Stimulated activated naive CD8-positive, alpha-beta T cell treated with anti-CD3 and anti-CD28 coated beads, Interleukin-15, Interleukin-2, amounts not matched to agents 100 U/mL and 50 U/mL, for 24 hours (primary cell): Measurements from ENCODE around the gene VRK3.
"Not testable (repeated sequence)": the region's sequence is repeated elsewhere in the genome, so short reads cannot be mapped to it uniquely, and the experiment has no call there.

Source experiments
- ATAC-seq: fragments of 150-1000 bp; cut with Tn5 transposase; one replicate; pipeline ENCODE4 v1.10.0; 2021
- DNase-seq: peaks from one replicate; pipeline ENCODE4 v3.0.0; 2021

Gene VRK3

DNA sequence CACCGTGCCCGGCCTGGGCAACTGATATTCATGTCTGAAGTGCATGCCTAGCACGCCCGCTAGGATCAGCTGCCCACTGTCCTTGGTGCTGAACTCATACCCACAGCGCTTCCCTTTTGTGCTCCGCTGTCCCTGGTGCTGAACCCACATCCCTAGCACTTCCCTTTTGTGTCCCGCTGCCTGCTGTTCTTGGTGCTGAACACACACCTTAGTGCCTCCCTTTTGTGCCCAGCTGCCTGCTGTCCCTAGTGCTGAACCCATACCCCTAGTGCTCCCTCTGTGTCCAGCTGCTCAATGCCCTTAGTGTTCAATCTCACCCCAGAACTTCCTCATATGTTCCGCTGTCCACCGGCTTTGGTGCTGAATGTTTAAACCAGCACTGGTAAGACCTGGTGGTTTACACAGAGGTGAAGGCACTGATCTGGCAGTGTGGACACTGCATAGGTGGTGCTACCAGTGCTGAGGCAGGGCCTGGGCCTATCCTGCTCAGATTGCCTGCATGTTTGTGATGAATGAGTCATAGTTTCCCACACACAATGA, 37.9 kb downstream of the VRK3 start:
- peak; percentile 83 for DNase-seq
- ATAC-seq: peak; percentile 34

- no peak for ATAC-seq
- DNase-seq: no peak
These were observed 38.8 kb downstream of the VRK3 start for GRCh38 chr19:49986354-49986753.

GRCh38 chr19:49985871-49986270, 39.3 kb downstream of the VRK3 start:
- no peak for ATAC-seq
- DNase-seq: no peak

DNA sequence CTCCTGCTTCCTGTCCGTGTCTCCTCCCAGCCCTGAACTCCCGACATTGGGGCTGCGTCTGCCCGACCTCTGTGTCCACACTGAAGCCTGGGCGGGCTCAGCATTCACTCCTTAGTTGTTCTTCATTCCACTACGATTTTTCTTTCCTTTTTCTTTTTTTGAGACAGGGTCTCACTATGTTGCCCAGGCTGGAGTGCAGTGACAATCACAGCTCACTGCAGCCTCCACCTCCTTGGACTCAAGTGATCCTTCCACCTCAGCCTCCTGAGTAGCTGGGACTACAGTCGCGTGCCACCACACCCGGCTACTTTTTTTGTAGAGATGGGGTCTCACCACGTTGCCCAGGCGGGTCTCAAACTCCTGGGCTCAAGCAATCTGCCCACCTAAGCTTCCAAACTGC, 40.7 kb downstream of the VRK3 start:
- ATAC-seq: no peak
- no peak for DNase-seq

- ATAC-seq (peak; percentile 70), DNase-seq (peak; percentile 86)
These were observed 41.4 kb downstream of the VRK3 start for GRCh38 chr19:49983645-49984229.

DNA sequence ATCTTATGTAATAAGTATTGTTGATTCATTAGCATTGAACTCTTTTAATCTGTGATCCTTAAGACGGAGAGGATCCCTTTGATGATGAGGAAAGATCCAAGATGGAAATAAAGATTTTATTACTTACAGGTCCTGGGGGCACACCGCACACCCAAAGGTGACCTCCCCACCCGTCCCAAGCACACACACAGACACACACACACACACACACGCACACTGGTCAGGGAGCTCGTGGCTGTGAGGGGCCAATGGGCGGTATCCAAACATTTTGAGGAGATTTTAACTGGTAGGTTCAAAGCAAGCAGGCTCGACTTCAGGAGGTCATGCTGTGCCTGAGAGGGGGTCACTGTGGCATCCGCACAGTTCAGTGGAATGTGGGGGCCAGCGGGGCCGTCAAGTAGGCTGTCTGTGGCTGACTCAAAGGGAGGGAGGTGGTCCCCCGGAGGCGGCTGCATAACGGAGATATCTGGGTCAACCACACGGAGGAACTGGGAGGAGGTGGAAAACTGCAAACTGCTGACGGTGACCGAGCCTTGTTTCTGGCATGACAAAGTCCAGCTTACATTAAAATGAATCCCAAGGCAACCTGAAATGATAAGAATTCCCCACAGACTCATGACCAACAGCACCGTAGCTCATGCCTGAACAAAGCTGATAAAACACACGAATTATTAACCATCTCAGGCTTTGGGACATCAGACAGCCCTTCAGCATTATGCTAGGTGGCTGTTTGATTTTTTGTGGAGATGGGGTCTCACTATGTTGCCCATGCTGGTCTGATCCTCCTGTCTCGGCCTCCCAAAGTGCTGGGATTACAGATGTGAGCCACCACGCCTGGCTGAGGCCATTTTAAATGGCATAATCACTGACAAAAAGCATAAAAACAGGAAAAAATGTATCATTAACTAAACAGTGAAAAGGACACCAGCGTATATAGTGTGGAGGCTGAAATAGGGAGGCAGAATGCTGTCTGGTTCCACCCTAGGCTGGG, 43.3 kb downstream of the VRK3 start:
- ATAC-seq: no peak
- DNase-seq: no peak

DNA sequence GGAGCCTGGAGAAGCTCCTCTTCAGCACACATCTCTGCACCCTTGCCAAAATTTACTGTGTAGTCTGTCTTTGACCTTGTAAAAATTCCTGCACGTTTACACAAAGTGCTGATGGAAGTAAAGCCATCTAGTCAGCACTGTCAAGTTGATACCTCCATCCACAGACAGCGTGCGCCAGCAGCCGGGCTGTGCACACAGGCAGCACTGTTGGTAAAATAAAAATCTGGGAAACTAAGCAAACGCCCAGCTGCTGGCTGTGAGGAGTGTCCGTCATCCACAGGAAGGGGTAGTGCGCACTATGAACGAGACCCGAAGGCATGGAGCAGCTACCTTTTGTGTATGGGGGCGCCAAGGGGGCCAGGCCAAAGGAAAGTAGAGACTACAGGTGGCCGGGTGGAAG, 46.8 kb downstream of the VRK3 start:
- DNase-seq (no peak), ATAC-seq (no peak)

DNA sequence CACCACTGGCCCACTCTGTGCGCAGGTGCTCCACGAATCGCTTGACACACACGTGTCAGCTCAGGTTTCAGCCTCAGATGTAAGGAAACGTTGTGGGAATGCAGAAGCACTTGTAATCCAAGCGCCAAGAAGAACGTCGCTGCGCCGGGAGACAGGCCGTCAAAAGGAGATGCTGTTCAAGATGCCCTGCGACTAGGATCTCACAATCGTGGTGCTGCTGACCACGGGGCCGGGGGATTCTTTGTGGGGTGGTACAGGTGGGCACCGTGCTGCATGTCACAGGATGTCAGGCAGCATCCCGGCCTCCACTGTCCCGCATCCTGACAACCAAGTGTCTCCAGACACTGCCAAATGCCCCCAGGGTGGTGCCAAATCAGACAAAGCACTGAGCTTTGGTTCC, 47.3 kb downstream of the VRK3 start:
- no peak for ATAC-seq
- no peak for DNase-seq

- no peak for DNase-seq
- ATAC-seq: no peak
These were observed 48.1 kb downstream of the VRK3 start for GRCh38 chr19:49977076-49977475.

DNA sequence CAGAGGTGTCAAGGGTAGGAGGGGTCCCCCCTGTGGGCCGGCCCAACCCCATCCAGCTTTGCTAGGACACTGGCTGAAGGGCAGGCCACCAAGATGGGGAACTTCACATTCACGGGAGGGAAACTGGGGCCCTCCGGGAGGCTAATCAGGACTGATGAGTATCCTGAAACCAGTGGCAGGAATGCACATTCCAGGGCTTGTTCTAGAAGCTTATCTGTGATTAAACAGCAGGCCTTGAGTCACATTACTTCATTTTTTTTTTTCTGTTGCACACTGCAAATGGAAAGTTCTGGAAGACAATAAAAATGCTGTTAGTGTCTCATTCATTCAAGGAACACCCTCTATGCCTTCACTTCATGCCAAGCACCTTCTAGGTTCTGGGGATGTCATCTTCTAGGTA, 48.7 kb downstream of the VRK3 start:
- DNase-seq (no peak), ATAC-seq (no peak)

DNA sequence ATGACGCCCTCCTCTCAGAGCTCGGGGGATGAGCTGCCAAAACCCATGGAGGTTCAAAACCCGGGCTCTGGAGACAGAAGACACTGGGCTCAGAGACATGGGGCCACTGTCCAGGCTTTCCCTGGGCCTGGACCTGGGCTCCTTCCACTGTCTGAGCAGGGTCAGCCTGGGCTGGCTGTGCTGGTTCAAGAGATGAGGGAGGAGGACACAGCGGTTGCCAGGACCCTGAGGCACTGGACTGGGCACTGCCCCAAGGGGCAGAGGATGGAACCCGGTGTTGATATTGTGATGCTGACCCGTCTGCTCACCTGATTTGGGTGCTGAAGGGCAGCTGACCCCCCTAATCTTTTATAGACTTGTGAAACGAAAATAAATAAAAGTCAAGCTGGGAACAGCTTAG, 50.1 kb downstream of the VRK3 start:
- ATAC-seq: no peak
- no peak for DNase-seq

GRCh38 chr19:49973987-49974386, 51.2 kb downstream of the VRK3 start:
- DNase-seq (no peak), ATAC-seq (no peak)

- DNase-seq (no peak), ATAC-seq (no peak)
These were observed 52.3 kb downstream of the VRK3 start for GRCh38 chr19:49972841-49973240.

DNA sequence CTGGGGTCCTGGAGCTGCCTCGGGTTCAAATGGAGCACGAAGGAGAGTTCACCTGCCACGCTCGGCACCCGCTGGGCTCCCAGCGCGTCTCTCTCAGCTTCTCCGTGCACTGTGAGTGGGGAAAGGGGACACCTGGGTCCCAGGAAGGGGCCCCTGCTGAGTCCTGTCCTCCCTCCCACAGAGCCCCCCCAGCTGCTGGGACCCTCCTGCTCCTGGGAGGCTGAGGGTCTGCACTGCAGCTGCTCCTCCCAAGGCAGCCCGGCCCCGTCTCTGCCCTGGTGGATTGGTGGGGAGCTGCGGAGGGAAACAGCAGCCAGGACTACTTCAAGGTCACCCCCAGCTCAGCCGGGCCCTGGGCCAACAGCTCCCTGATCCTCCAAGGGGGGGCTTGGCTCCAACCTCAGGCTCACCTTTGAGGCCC, 53.2 kb downstream of the VRK3 start:
- no peak for ATAC-seq
- DNase-seq: no peak

DNA sequence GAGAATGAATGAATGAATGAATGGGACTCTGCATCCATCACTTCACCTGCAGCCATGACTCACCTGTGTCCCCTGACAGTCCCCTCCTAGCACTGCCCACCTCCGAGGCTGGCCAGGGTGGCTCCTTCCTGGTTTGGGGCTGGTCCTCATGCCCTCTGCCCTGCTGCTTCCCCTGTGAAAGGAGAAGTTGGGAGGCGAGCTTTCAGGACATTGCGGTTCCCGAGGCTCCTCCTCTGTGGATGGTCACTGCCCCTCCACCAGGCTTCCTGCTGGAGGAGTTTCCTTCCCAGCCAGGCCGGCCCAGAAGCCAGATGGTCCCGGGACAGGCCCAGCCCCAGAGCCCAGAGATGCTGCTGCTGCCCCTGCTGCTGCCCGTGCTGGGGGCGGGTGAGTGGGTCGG, 55.8 kb downstream of the VRK3 start:
- not testable (repeated sequence) for DNase-seq, ATAC-seq

- ATAC-seq (no peak), DNase-seq (no peak)
These were observed 56.8 kb downstream of the VRK3 start for GRCh38 chr19:49968279-49968922.

DNA sequence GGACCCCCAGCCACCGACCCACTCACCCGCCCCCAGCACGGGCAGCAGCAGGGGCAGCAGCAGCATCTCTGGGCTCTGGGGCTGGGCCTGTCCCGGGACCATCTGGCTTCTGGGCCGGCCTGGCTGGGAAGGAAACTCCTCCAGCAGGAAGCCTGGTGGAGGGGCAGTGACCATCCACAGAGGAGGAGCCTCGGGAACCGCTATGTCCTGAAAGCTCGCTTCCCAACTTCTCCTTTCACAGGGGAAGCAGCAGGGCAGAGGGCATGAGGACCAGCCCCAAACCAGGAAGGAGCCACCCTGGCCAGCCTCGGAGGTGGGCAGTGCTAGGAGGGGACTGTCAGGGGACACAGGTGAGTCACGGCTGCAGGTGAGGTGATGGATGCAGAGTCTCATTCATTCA, 64.2 kb downstream of the VRK3 start, which contains the start of gene SIGLEC11:
SIGLEC11 (minus strand) TSS at position 193 of the 400 bp plus-strand sequence; CDS start at position 102, 91 bp downstream.
- not testable (repeated sequence) for ATAC-seq

GRCh38 chr19:49959892-49960291, 65.3 kb downstream of the VRK3 start:
- DNase-seq, ATAC-seq: not testable (repeated sequence)

More for the DNA sequence above, 64.2 kb downstream of the VRK3 start, which contains the start of gene SIGLEC11:
- DNase-seq: not testable (repeated sequence)

DNA sequence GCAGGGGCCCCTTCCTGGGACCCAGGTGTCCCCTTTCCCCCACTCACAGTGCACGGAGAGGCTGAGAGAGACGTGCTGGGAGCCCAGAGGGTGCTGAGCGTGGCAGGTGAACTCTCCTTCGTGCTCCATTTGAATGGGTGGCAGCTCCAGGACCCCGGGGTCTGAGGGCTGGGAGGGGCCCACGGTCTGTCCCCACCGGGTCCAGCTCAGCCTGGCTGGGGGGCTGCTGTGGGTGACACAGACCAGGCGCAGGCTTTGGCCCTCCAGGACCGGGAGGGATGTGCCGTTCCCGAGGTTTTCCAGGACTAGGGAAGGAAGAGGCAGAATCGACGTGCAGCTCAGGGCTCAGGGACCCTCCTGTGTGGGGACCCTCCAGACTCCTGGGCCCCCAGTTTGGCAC, 66.6 kb downstream of the VRK3 start:
- not testable (repeated sequence) for ATAC-seq, DNase-seq

- ATAC-seq, DNase-seq: not testable (repeated sequence)
These were observed 67.0 kb downstream of the VRK3 start for GRCh38 chr19:49958144-49958543.

GRCh38 chr19:49957262-49957915, 67.8 kb downstream of the VRK3 start:
- no peak for DNase-seq
- ATAC-seq: no peak

- no peak for ATAC-seq
- DNase-seq: no peak
These were observed 69.1 kb downstream of the VRK3 start for GRCh38 chr19:49956115-49956495.
